ENCODE measurements around the gene INPP5F. TPM values are rescaled to one million over a fixed set of nuclear protein-coding genes. Genes with fewer than 3 reads are reported as not detected.

INPP5F gene
- total and polyA plus RNA-seq, 9 of the 15 experiments (the other 6 are each of a cell fraction or from before 2014, with no cell fraction given), result 1.6 to 7.3 (median 6.0) TPM

DNA sequence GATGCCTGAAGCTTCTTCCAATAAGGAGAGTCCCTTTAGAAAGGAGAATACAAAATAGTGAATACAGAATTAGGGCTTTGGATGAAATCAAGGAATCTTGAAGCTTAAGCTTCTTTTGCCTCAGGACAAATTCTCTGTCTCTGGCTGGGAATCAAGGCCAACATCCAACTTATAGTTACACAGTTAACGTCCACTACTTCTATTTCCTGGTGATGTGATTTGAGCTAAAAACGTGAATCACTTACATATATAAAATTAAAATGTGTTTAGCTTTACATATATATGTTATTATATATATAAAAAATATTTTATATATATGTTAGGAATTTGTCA, 11.4 kb upstream of the INPP5F start:
- H3K9me1 ChIP-seq (ENCODE audit: control insufficient read depth, insufficient read depth, low read length), result no peaks in the 10 kb centered on the region
- CTCF ChIA-PET (ENCODE audit: low intra/inter-chr PET ratio), result no interaction called here
- POLR2A ChIA-PET, result interaction anchor here (1.0 to 1.8 kb wide), 2 partner anchors 11 kb away, joined by 4 to 6 read pairs; partner anchors contain the start of gene INPP5F
- no peaks in the 10 kb centered on the region for H3K36me3 ChIP-seq (ENCODE audit: control insufficient read depth, insufficient read depth, low read length)
- H3K4me3 ChIP-seq, result no peak overlapping the region
- in situ Hi-C loops (cut with MboI), result no loop called here
- intact Hi-C loops (cut with micrococcal nuclease), result no loop called here
- H3K27me3 ChIP-seq (ENCODE audit: control insufficient read depth in 2 of 2, insufficient read depth in 2 of 2, low read length in 2 of 2), result no peaks in the 10 kb centered on the region
- H4K20me1 ChIP-seq (replicated peaks; ENCODE audit: control insufficient read depth, insufficient read depth, low read length), result no peaks in the 10 kb centered on the region
- H3K9ac ChIP-seq (ENCODE audit: insufficient read depth in 1 of 2, low read depth in 2 of 2, low read length in 2 of 2), result no peak overlapping the region
- 13% methylated on average over 2 of the region's 2 CpGs for WGBS (ENCODE audit: insufficient coverage, low coverage, missing lambda C conversion rate)
- no peak for FAIRE-seq
- H3K9me3 ChIP-seq (replicated peaks; ENCODE audit: control insufficient read depth, insufficient read depth, low read depth, low read length), result no peaks in the 10 kb centered on the region
- ATAC-seq, result no peak
- no peaks in the 10 kb centered on the region for H3K79me2 ChIP-seq (ENCODE audit: control insufficient read depth, insufficient read depth, low read length)
- no peaks in the 10 kb centered on the region for H3K4me1 ChIP-seq (replicated peaks in 1 of 2; ENCODE audit: control insufficient read depth in 2 of 2, insufficient read depth in 2 of 2, low read length in 2 of 2)
- TF ChIP-seq, protein P1, sequence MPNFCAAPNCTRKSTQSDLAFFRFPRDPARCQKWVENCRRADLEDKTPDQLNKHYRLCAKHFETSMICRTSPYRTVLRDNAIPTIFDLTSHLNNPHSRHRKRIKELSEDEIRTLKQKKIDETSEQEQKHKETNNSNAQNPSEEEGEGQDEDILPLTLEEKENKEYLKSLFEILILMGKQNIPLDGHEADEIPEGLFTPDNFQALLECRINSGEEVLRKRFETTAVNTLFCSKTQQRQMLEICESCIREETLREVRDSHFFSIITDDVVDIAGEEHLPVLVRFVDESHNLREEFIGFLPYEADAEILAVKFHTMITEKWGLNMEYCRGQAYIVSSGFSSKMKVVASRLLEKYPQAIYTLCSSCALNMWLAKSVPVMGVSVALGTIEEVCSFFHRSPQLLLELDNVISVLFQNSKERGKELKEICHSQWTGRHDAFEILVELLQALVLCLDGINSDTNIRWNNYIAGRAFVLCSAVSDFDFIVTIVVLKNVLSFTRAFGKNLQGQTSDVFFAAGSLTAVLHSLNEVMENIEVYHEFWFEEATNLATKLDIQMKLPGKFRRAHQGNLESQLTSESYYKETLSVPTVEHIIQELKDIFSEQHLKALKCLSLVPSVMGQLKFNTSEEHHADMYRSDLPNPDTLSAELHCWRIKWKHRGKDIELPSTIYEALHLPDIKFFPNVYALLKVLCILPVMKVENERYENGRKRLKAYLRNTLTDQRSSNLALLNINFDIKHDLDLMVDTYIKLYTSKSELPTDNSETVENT (CRISPR knock-in tag; IDR thresholded peaks at IDR 0.05), result no peak
- TF ChIP-seq SRSF9 (IDR thresholded peaks at IDR 0.05; ENCODE audit: borderline replicate concordance, low read depth, low read length), result no peak
- no peak for TF ChIP-seq ZNF143 (CRISPR knock-in tag; IDR thresholded peaks at IDR 0.05)
- no peak for TF ChIP-seq NKRF (IDR thresholded peaks at IDR 0.05; ENCODE audit: borderline replicate concordance)
- TF ChIP-seq ZNF589 (CRISPR knock-in tag; IDR thresholded peaks at IDR 0.05; ENCODE audit: low read depth), result no peak
- peak overlapping the region; percentile 40; the same call in 1 of the 2 replicates for H2AFZ ChIP-seq (ENCODE audit: low read depth, low read length)
- no peak overlapping the region for H3K27ac ChIP-seq (ENCODE audit: extremely low read depth, low read depth, low read length)
- DNase-seq (ENCODE audit: extremely low read depth in 1 of 4, low spot score in 3 of 4), result no peak
- no peak overlapping the region for H3K4me2 ChIP-seq (ENCODE audit: insufficient read depth, low read length)
- BruUV-seq (replicated peaks), result no TSS peak

Measured in K562 (cell line).